ENCODE measurements around the gene PIEZO1. TPM values are rescaled to one million over a fixed set of nuclear protein-coding genes. Genes with fewer than 3 reads are reported as not detected.

PIEZO1 gene
- total and polyA plus RNA-seq, 9 of the 15 experiments (the other 6 are each of a cell fraction or from before 2014, with no cell fraction given) = 3.6 to 432 (median 131) TPM

GRCh38 chr16:88733630-88734360, 51.2 kb downstream of the PIEZO1 start:
- Histone ChIP-seq H3K36me3 (ENCODE audit: control insufficient read depth, insufficient read depth, low read length) (peaks cover 91% of the 10 kb centered on the region), H3K4me3 (no peak overlapping the region), H4K20me1 (replicated peaks; ENCODE audit: control insufficient read depth, insufficient read depth, low read length) (peaks cover 8% of the 10 kb centered on the region), H2AFZ (ENCODE audit: low read depth, low read length) (no peak overlapping the region), H3K27me3 (ENCODE audit: control insufficient read depth in 2 of 2, insufficient read depth in 2 of 2, low read length in 2 of 2) (no peaks in the 10 kb centered on the region), H3K4me2 (ENCODE audit: insufficient read depth, low read length) (no peak overlapping the region), H3K4me1 (replicated peaks in 1 of 2; ENCODE audit: control insufficient read depth in 2 of 2, insufficient read depth in 2 of 2, low read length in 2 of 2) (peaks cover 0 to 81% of the 10 kb centered on the region in 2 experiments; a peak in 3 of 5 replicates), H3K9ac (ENCODE audit: insufficient read depth in 1 of 2, low read depth in 2 of 2, low read length in 2 of 2) (no peak overlapping the region), H3K27ac (ENCODE audit: extremely low read depth, low read depth, low read length) (no peak overlapping the region), H3K9me3 (replicated peaks; ENCODE audit: control insufficient read depth, insufficient read depth, low read depth, low read length) (no peaks in the 10 kb centered on the region), H3K79me2 (ENCODE audit: control insufficient read depth, insufficient read depth, low read length) (peaks cover 7% of the 10 kb centered on the region; the same call in 2 of the 3 replicates), H3K9me1 (ENCODE audit: control insufficient read depth, insufficient read depth, low read length) (no peaks in the 10 kb centered on the region)
- in situ Hi-C loops (cut with MboI) = no loop called here
- ChIA-PET CTCF (ENCODE audit: low intra/inter-chr PET ratio) (no interaction called here), POLR2A (interaction anchor here (0.5 to 1.5 kb wide), 4 partner anchors 11 to 146 kb away, joined by 3 to 5 read pairs (median 4); partner anchors contain the start of gene APRT)
- FAIRE-seq (no peak), ATAC-seq (no peak), DNase-seq (ENCODE audit: extremely low read depth in 1 of 4, low spot score in 3 of 4) (no peak)
- BruUV-seq (replicated peaks) = no TSS peak
- intact Hi-C loops (cut with micrococcal nuclease) = no loop called here
- 88% methylated on average over 23 of the region's 27 CpGs for WGBS (ENCODE audit: insufficient coverage, low coverage, missing lambda C conversion rate)
- TF ChIP-seq KDM2B (CRISPR knock-in tag; IDR thresholded peaks at IDR 0.05) (no peak), JUNB (CRISPR knock-in tag; conservative IDR thresholded peaks at IDR 0.05) (no peak), STAT5B (CRISPR knock-in tag; IDR thresholded peaks at IDR 0.05) (no peak), BRCA1 (IDR thresholded peaks at IDR 0.05) (no peak), BRCA1 (CRISPR knock-in tag; IDR thresholded peaks at IDR 0.05) (no peak), ID3 (CRISPR knock-in tag; IDR thresholded peaks at IDR 0.05) (no peak), ID3 (tag; IDR thresholded peaks at IDR 0.05) (no peak), RBM22 (IDR thresholded peaks at IDR 0.05; ENCODE audit: low read depth, low read length, poor library complexity, severe bottlenecking) (peak; percentile 77), HMBOX1 (IDR thresholded peaks at IDR 0.05) (no peak), CCNT2 (IDR thresholded peaks at IDR 0.05; ENCODE audit: borderline replicate concordance, extremely low read depth, insufficient read length, low read depth, low read length) (peak; percentile 23), CEBPB (tag; IDR thresholded peaks at IDR 0.05) (peak; percentile 52; the same call in 1 of the 2 replicates), POLR2G (IDR thresholded peaks at IDR 0.05; ENCODE audit: low read depth, low read length) (peak; percentile 19; the same call in 1 of the 2 replicates), ZNF174 (CRISPR knock-in tag; IDR thresholded peaks at IDR 0.05) (no peak), ZNF263 (CRISPR knock-in tag; IDR thresholded peaks at IDR 0.05; ENCODE audit: borderline replicate concordance) (peak; percentile 39; the same call in 1 of the 2 replicates), TRIM25 (IDR thresholded peaks at IDR 0.05; ENCODE audit: borderline replicate concordance) (no peak), SFPQ (IDR thresholded peaks at IDR 0.05; ENCODE audit: low read depth, low read length) (no peak)
